ENCODE results near the gene MUC5B.

DNA sequence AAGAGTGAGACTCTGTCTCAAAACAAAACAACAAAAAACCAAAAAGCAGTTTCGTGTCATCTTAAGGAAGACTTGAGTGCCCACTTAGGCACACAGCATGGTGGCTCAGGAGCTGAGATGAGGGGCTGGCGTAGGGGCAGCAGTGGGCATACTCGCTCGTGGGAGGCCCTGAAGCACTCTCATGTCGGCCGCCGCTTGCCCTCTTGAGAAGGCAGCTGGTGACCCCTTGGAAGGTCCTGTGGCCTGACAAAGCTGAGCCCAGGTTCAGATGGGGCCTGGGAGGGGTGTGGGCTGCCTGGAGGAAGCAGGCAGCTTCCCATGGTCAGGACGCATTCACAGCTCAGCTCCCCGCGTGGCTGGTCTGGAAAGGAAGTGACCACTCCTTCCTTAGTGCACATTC lies 15.0 kb downstream of the MUC5B start:
- TF ChIP-seq, protein P1, sequence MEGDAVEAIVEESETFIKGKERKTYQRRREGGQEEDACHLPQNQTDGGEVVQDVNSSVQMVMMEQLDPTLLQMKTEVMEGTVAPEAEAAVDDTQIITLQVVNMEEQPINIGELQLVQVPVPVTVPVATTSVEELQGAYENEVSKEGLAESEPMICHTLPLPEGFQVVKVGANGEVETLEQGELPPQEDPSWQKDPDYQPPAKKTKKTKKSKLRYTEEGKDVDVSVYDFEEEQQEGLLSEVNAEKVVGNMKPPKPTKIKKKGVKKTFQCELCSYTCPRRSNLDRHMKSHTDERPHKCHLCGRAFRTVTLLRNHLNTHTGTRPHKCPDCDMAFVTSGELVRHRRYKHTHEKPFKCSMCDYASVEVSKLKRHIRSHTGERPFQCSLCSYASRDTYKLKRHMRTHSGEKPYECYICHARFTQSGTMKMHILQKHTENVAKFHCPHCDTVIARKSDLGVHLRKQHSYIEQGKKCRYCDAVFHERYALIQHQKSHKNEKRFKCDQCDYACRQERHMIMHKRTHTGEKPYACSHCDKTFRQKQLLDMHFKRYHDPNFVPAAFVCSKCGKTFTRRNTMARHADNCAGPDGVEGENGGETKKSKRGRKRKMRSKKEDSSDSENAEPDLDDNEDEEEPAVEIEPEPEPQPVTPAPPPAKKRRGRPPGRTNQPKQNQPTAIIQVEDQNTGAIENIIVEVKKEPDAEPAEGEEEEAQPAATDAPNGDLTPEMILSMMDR (IDR thresholded peaks at IDR 0.05), result no peak
- no peak for TF ChIP-seq POLR2A (IDR thresholded peaks at IDR 0.05)
